NCI-H128 (cell line): ENCODE results near the gene PNPLA5.

Experiments
- DNase-seq: peaks from one replicate; lab custom pipeline; 2025; ENCODE audit not compliant: unreplicated experiment; lab: John Stamatoyannopoulos, UW

Gene PNPLA5

DNA sequence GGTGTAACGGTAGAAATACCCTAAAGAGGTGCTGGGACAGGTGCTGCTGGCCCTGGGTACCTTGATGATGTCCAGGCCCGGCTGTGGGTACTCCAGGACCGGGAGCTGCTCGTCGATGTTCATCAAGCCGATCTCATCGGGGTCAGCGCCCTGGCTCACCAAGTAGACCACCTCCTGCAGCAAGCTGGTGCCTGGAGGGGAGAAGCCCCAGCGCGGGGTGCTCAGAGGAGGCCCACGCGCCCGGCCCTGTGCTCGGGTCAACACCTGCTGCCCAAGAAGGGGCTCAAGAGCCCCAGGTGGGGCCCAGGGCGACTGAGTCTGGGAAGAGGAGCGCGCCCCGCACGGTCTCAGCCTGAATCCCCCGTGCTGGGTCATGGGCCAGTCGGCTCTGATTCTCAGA lies 50.1 kb downstream of the PNPLA5 start:
- no peak for DNase-seq

DNA sequence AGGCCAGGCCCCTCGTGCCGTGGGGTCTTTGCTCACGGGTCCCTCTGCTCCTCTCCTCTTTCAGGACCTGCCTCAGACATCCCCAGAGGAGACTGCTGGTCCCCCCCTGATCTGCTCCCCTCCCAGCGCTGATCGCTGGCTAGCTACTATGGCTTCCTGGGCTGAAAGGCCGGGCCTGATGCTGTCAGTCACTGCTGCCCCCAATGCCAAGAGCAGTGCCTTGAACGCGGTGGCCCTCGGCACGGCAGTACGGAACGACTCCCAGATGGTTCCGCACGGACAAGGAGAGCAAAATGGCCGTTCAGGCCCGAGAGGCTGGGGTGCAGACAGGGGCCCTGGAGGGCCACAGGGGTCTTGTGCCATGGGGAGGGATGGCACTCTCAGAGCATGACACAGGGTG lies 51.0 kb downstream of the PNPLA5 start:
- DNase-seq, result no peak

DNA sequence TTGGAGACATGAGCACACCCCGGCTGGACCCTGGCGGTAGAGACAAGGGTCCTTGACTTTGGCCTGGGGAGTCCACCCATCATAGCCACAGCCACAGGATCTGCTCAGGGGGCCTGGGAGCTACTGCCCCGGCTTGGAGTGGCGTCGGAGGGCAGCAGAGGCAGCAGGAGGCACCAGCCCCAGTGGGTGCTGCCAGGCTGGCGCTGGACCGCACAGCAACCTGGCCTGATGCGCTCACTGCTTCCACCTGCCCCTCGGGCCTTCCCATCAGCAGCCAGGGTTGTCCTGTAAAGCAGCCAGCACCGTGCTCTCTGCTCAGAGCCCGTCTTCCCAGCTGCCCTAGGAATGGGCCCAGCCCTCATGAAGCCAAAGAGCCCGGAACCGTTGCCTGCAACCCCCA lies 51.4 kb downstream of the PNPLA5 start:
- no peak for DNase-seq

DNA sequence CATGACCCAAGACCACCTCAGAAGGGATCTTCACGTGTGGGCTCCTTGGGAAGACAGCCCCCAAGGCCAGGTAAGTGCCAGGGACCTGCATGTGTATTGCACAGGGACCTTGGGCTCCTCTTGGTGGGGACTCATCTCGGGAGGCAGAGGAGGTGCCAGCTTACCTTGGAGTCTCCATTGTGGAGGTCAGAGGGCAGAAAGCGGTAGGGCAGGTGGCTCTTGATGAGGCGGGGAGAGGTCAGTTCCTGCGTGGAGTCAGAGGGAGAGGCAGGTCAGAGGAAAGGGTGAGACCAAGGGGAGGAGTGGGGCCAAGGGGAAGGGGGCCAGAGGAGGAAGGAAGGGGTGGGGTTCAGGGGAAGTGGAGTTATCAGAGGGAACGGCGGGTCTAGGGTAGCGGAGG lies 52.0 kb downstream of the PNPLA5 start:
- DNase-seq, result no peak

DNA sequence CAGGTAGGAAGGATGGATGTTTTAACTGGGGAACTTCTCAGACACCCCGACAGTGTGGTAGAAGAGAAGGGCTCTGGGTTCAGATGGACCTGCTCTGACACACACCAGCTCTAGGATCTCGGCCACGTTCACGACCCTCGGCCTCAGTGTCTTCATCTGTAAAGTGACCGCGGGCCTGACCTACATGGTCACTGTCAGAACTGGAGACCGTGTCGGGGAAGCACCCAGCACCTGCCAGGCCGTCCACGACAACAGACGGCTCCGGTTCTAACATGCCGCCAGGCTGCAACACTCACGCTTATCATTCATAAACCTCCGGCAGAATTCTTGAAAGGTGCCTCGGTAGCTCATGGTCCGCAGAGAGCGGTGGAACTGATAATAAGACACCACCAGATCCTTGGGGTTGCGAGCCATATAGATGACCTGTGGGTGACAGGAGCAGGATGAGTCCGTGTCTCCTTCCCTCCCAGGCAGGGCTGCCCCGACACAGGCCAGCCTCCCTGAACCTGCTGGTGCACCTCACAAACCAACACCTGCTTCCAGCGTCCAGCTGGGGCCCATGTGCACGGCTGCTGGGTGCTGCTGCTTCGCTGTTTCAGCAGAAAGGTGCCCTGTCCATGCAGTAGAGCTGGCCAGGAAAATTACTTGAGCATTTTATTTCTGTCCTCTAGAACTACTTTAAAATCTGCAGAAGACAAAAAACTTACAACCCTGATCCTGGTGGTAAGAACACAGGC lies 53.1 kb downstream of the PNPLA5 start:
- no peak for DNase-seq

DNA sequence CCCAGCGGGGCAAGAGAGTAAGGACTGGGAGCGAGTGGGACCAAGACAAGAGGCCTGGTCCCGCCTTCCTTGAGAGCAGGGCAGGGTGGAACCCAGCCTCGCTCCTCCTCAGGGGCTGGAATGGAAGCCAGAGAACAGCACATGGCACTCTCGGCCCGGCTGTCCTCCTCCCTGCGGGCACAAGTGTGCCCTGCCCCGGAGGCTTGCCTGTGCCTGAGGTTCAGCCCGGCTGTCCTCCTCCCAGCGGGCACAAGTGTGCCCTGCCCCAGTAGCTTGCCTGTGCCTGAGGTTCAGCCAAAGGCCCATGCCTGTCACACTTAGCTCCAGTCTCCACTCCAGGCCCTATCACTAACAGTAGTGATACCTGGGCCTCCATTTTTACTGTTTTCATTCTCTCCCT lies 53.7 kb downstream of the PNPLA5 start:
- no peak for DNase-seq

DNA sequence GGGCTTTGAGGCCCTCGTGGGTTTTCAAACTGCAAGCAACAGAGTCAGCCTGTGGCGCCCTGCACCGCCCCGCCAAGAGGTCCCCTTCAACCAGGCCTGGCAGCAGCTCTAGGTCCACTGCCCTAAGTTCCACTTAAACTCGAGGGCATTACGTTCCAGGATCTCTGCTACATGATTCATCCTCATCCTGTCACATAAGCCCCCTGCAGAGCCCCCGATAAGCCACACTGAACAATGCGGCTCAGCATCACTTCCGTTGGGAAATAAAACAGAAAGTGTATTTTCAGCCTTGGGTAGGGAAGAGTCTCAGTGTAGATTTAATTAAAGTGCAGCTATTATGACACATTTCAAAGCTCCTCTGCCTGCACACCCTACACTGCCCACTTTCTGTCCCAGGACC lies 54.1 kb downstream of the PNPLA5 start:
- no peak for DNase-seq

DNA sequence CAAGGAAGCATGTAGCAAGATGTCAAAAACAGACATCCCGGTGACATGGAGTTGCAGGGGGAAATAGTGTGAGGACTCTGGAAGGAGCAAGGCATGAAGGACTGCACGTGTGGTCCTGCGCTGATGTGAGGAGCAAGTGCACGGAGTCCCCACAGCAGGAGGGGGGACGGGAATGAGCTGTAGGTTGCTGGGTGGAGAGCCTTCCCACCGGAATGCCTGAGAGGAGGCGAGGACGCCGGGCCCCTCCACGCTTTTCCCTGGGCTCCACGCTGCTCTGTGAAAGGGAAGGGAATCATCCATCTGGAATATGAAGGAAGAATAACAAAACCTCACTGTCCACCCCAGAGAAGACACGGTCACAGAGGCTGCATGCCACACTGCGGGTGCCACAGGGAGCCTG lies 56.1 kb downstream of the PNPLA5 start:
- no peak for DNase-seq

DNA sequence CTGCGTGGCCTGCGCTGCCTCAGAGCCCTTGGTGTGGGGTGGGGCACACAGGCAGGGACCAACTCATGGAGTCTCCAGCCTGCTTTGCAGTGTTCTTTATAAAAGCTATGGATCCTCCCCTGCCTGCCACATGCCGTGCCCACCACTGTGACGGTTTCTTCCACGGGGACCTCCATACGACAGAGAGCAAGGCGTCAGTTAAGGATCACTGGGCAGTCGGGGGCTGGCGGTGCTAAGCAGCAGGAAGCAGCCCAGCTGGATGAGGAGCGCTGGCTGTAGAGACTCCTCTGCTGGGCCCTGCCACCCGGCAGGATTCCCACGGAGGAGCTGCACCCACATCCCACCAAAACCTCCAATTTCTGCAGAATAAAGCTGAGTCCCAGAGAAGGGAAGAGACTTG lies 56.6 kb downstream of the PNPLA5 start:
- DNase-seq, result no peak

DNA sequence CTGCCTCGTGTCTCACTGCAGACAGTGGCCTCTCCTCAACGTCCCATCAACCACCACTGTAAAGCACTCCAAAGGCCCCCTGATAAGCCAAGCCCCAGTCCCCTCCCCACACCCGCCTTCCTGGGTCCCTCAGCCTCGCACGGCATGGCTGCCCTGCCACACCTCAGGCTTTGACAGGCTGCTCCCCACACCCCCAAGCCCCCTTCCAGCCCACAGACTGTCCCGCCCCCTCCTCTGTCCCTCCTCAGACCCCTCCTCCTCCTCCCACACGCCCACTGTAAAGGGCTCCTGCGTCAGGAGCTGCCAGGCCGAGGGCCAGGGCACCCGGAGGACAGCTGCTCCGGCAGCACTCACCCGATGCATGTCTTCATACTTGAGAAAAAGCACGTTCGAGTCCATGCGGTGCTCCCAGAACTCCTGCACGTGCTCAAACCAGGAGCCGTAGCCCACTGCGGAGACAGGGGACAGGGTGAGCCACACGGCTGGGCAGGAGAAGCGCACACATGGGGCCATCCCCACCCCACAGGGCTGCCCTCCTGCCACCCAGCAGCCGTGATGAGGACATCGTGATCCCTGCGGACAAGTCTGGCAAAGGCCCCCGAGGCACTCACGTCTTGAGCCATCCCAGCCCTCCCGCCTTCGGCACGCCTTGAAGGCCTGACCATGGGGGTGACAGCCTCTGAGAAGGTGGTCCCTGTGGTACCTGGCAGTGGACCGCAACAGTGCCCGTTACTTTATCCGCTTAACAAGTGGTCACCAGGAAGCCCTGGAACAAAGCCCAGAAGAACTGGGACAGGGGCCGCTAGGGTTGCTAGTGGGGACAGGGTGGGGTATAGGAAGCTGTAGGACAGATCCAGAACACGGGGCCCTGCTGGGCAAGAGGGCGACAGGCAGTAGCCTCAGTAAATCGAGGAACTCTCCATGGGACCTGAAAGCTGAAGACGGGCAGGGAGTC lies 58.2 kb downstream of the PNPLA5 start:
- DNase-seq, result no peak

DNA sequence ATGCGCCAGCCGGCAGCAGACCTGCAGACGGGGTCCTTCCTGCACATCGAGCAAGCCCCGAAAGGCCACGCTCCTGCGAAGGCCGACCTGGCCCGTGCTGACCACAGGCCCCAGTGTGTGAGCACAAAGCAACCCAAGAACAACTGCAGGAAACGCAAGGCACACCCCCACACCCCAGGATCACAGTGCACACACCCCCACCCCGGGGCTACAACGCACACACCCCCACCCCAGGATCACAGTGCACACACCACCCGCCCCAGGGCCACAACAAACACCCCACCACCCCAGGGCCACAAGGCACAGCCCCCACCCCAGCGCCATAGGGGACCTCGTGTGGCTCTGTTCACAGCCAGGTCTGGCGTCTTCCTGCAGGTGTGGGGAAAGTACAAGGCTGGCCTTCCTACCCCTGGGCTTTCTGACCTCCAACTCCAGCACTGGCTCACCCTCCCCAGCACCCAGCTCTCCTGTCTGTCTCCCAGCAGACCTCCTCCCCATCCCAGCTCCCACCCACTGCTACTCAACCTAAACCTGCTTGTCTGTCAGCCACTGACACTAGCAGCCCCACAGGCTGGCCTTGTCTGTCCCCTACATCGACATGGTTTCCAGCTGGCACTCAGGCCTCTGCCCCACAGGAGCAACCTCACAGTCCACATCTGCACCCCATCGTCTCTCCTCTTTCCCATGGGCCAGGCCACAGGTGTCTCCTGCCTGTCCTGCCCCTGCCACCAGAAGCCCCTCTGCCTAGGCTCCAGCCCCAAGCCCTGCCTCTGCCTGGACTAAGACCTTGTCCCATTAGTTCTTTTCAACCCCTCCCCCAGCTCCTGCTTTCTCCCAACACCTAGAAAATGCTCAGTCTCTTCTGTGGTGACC lies 59.2 kb downstream of the PNPLA5 start:
- no peak for DNase-seq

DNA sequence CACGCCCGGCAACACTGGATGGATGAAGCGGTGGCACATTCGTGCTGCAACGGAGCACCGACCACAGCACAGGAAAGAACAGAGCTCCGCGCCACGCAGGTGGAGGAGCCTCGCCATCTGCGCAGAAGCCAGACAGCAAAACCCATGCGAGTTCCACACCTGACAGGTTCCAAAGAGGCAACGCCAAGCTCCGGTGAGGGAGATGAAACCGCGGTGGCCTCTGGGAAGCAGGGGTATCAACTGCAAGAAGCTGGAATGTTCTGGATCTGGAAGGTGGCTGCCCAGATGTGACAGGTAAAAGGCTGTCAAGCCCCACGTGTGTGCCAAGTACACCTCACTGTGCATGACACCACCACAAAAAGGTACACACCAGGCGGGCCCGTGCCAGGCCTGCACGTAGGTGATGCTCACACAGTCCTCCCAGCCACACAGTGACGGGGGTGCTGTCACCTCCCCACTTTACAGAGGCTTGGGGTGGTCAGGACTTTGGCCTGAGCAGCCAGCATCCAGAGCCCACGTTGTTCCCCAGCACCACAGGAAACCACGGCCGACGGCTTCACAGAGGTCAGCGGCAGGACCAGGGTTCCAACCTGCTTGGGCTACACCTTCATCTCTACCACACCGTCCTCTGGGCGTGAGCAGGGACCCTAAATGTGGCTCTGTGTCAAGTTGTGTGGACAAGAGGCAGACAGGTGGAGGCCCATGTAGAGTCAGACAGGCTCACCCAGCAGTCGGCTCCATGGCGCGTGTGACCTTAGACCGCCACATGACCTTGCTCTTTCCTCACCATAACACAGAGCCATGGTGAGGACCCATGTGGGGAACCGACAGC lies 60.0 kb downstream of the PNPLA5 start:
- no peak for DNase-seq

DNA sequence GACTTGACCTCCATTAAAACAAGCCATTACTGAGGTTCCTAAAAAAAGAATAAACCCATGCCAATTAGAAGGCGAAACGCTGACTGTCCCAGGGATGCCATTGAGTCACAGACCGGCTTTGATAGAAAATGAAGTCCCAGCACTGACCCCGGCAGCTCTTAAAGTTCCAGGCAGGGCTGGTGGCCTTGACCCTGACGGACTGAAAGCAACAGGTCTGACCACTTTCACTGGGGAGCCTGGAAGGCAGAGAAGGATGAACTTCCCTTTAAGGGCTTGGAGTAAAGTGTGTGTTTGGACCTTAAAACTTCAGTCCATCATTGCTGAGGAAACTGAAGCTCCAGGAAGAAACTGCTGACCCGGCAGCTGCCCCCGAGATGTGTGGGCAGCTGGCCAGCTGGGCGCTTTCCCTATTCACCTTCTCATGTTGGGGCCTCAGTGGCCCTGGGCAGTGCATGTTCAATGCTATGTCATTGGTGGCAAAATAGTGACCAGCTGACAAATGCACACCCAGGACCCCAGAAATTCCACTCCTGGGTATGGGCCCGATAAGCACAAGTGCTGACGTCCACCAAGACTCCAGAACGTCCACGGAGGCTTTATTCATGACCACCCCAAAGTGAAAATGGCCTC lies 60.8 kb downstream of the PNPLA5 start:
- DNase-seq, result no peak

DNA sequence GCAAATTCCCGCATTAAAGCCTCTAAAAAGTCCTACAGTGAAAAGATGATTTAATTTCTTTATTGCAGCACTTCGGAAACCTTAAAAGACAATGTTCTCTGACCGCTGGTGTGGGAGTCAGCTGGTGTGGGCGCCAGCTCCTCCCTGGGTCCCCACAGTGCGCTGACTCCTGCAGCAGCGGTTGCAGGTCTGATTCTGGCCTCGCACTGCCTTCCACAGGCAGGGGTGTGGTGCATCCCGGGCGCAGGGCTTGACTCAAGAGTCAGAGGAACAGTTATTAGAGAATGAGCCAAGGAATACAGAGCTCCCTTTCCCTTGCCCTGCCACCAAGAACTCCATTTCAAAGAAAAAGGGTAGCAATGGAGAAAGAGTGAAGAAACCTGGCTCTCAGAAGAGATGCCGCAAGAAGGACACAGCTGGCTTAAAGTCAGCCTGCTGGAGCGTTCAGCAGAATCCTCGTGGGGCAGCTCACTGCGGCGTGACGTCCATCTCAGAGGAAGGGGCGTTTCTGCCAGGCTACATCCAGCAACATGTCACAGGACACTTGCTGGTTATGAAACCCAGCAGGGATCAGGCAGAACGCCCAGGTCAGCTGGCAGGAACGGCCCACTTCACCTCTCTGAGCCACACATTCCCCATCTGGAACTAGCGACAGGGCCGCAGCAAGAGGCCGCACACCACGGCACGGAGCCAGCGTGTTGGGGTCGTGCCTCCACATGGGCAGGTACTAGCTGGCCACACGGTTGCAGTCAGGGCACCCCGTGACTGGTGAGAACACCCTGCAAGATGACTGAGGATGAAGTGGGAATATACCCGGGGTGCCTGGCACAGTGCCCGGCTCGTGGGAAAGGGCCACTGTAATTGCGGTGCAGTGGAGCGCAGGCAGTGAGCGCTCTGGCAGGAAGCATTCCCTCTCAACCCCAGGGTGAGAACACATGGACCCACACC lies 61.6 kb downstream of the PNPLA5 start:
- DNase-seq, result no peak
